A673 (cell line): ENCODE data around the gene DDX39A. TPM values are rescaled to one million over a fixed set of nuclear protein-coding genes. Genes with fewer than 3 reads are reported as not detected.

ENCODE experiments used
- BruUV-seq: library from RNA; stranded (reverse); fragments of 400-500 nt; replicated peaks from 2 replicates; lab custom pipeline; 2021; lab: Mats Ljungman, UMichigan
- CTCF ChIA-PET: fragments of 300-600 bp; sonication (Branson Sonifier 250); formaldehyde crosslinking; loops from one replicate; lab custom pipeline; 2022; ENCODE audit warnings: antibody characterized with exemption; lab: Charles Lee
- POLR2A ChIA-PET: fragments of 300-600 bp; sonication (Branson Sonifier 250); formaldehyde crosslinking; loops from one replicate; lab custom pipeline; 2022; ENCODE audit warnings: antibody characterized with exemption; ENCODE audit not compliant: low non-redundant PET; lab: Charles Lee
- DNase-seq: peaks from one replicate; pipeline ENCODE4 v3.0.0-alpha.2; 2015; ENCODE audit warnings: low spot score
- H3K27ac ChIP-seq: fragments of 200-600 bp; sonication (generic); 2 replicates; pipeline ENCODE4 v1.5.1; 2016; ENCODE audit warnings: mixed run types, low read depth, mild to moderate bottlenecking, mixed read lengths, antibody characterized with exemption, low read length; ENCODE audit not compliant: poor library complexity, severe bottlenecking
- H3K27me3 ChIP-seq: fragments of 200-600 bp; sonication (generic); replicated peaks from 2 replicates; pipeline ENCODE4 v1.6.1; 2017; ENCODE audit warnings: mixed run types, low read depth, mild to moderate bottlenecking, mixed read lengths, antibody characterized with exemption, low read length; ENCODE audit not compliant: insufficient read depth, poor library complexity
- H3K36me3 ChIP-seq: fragments of 200-600 bp; sonication (generic); 2 replicates; pipeline ENCODE4 v1.6.1; 2016; ENCODE audit warnings: mixed run types, mild to moderate bottlenecking, mixed read lengths, antibody characterized with exemption, low read length; ENCODE audit not compliant: insufficient read depth, poor library complexity, severe bottlenecking
- H3K4me1 ChIP-seq: fragments of 200-600 bp; sonication (generic); 2 replicates; pipeline ENCODE4 v1.6.1; 2017; ENCODE audit warnings: mixed run types, mild to moderate bottlenecking, mixed read lengths, antibody characterized with exemption, low read length; ENCODE audit not compliant: insufficient read depth, poor library complexity, severe bottlenecking
- H3K4me3 ChIP-seq: fragments of 200-600 bp; sonication (generic); 2 replicates; pipeline ENCODE4 v1.5.1; 2016; ENCODE audit warnings: low read depth, mixed run types, mild to moderate bottlenecking, mixed read lengths, low read length; ENCODE audit not compliant: poor library complexity, severe bottlenecking
- H3K9me3 ChIP-seq: fragments of 200-600 bp; sonication (generic); 2 replicates; pipeline ENCODE4 v1.6.1; 2016; ENCODE audit warnings: mixed run types, low read depth, mild to moderate bottlenecking, mixed read lengths, antibody characterized with exemption, low read length; ENCODE audit not compliant: poor library complexity, severe bottlenecking
- CTCF ChIP-seq: fragments of 300-800, 200-600 bp; sonication (generic); conservative IDR thresholded peaks from 2 replicates; pipeline ENCODE4 v1.5.1; 2017; ENCODE audit warnings: low read depth, mild to moderate bottlenecking, antibody characterized with exemption, low read length, moderate library complexity, mixed read lengths
- EZH2 ChIP-seq: fragments of 200-600 bp; sonication (generic); IDR thresholded peaks from 2 replicates; pipeline ENCODE4 v1.6.1; 2017; ENCODE audit warnings: borderline replicate concordance, low read depth, mild to moderate bottlenecking, mixed read lengths, antibody characterized with exemption, low read length; ENCODE audit not compliant: poor library complexity, severe bottlenecking
- intact Hi-C: fragments of 100-400 bp; cut with micrococcal nuclease; formaldehyde crosslinking; loops from one replicate; pipeline ENCODE4 v1.10.0; 2022; ENCODE audit not compliant: unreplicated experiment
- total RNA-seq: library from RNA; stranded (reverse); gene quantifications from 2 replicates; pipeline ENCODE4 v1.2.3, GENCODE V29; 2021

DDX39A gene
- total RNA-seq, 1 experiment from 2014 or later, result 223 TPM

- no peak overlapping the region for H3K27ac ChIP-seq
- CTCF ChIA-PET, result interaction anchor here (0.6 kb wide), 2 partner anchors 80 to 444 kb away, joined by 3 to 8 read pairs; no protein-coding TSS in a partner anchor
- no peaks in the 10 kb centered on the region for H3K9me3 ChIP-seq
- H3K4me3 ChIP-seq, result no peak overlapping the region
- POLR2A ChIA-PET, result no interaction called here
- H3K4me1 ChIP-seq, result no peaks in the 10 kb centered on the region
- no peak for TF ChIP-seq EZH2
- peaks cover 37% of the 10 kb centered on the region for H3K36me3 ChIP-seq
- no peaks in the 10 kb centered on the region for H3K27me3 ChIP-seq
- no TSS peak for BruUV-seq
- no peak for DNase-seq
- intact Hi-C loops, result no loop called here
Measured at GRCh38 chr19:14450876-14451275, 31.7 kb upstream of the DDX39A start.

DNA sequence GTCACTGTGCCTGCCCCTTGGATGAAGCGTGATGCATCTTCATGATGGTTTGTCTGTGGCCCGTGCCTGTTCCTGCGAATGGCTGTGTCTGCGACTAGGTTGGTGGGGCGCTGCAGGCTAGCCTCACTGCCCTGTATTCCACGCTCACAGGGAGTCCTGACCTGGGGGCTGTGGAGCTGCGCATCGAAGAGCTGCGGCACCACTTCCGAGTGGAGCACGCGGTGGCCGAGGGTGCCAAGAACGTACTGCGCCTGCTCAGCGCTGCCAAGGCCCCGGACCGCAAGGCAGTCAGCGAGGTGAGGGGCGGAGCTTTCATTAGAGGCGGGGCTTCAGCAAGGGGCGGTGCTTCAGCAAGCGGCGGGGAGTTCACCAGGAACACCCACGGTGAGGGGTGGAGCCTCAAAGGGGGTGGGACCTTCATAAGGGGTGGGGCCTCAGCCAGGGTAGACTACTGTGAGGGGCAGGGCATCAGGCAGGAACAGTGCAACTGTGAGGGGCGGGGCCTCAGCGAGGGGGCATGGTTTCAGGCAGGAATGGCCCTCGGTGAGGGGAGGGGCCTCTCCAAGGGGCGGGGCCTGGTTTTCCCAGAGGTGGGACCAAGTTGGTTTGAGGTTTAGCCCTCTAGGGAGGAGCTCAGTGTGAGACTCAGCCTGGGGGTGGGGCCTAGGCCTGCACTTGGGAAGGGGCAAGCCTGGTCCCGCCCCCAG is 31.2 kb upstream of the DDX39A start:
- ChIA-PET POLR2A (no interaction called here), CTCF (interaction anchor here (0.6 kb wide), 2 partner anchors 80 to 444 kb away, joined by 3 to 8 read pairs; no protein-coding TSS in a partner anchor)
- no peaks in the 10 kb centered on the region for H3K27me3 ChIP-seq
- no peaks in the 10 kb centered on the region for H3K4me1 ChIP-seq
- no peak overlapping the region for H3K4me3 ChIP-seq
- intact Hi-C loops, result no loop called here
- BruUV-seq, result no TSS peak
- TF ChIP-seq EZH2 (no peak), CTCF (no peak)
- DNase-seq, result peak; percentile 78
- no peaks in the 10 kb centered on the region for H3K9me3 ChIP-seq
- peaks cover 39% of the 10 kb centered on the region for H3K36me3 ChIP-seq
- H3K27ac ChIP-seq, result peak overlapping the region; percentile 13

- POLR2A ChIA-PET, result no interaction called here
Measured at GRCh38 chr19:14449321-14449720, 30.2 kb upstream of the DDX39A start.

More at GRCh38 chr19:14449321-14449720, 30.2 kb upstream of the DDX39A start:
- intact Hi-C loops, result no loop called here
- Histone ChIP-seq H3K9me3 (no peaks in the 10 kb centered on the region), H3K4me3 (no peak overlapping the region), H3K27me3 (no peaks in the 10 kb centered on the region), H3K4me1 (no peaks in the 10 kb centered on the region), H3K27ac (no peak overlapping the region), H3K36me3 (peaks cover 46% of the 10 kb centered on the region)
- no peak for TF ChIP-seq CTCF
- no peak for TF ChIP-seq EZH2
- BruUV-seq, result no TSS peak
- no peak for DNase-seq
- CTCF ChIA-PET, result no interaction called here
